HCT116 (cell line): ENCODE measurements around the gene SLC52A1. TPM values are rescaled to one million over a fixed set of nuclear protein-coding genes. Genes with fewer than 3 reads are reported as not detected.

Experiments used
- ATAC-seq: fragments of 200-7000 bp; cut with Tn5 transposase; 2 replicates; pipeline ENCODE4 v1.9.1; 2020; ENCODE audit warnings: mild to moderate bottlenecking, moderate library complexity
- BruUV-seq: library from RNA; stranded (reverse); fragments of 400-500 nt; replicated peaks from 2 replicates; lab custom pipeline; 2021; lab: Mats Ljungman, UMichigan
- CTCF ChIA-PET: fragments of 300-600 bp; sonication (Branson Sonifier 250); formaldehyde crosslinking; loops from one replicate; lab custom pipeline; 2021; ENCODE audit warnings: antibody characterized with exemption; lab: Charles Lee
- POLR2A ChIA-PET: fragments of 300-600, 350-600 bp; sonication (Branson Sonifier 250); formaldehyde crosslinking; loops from one replicate; lab custom pipeline; 2021; ENCODE audit warnings: antibody characterized with exemption; lab: Charles Lee
- RAD21 ChIA-PET, 2 experiments: fragments of 300-600 bp; sonication (Branson Sonifier 250); formaldehyde crosslinking; loops; one replicate each; lab custom pipeline; 2023; ENCODE audit warnings: low total read pairs in 2 of 2; ENCODE audit not compliant: uncharacterized antibody in 2 of 2, unreplicated experiment in 2 of 2, low non-redundant PET in 1 of 2; lab: Charles Lee
- DNase-seq: peaks from one replicate; pipeline ENCODE4 v3.0.0-alpha.2; 2010; ENCODE audit warnings: low read depth, low spot score
- H2AFZ ChIP-seq: fragments of 200-600 bp; shearing (Covaris generic), sonication (generic); 2 replicates; pipeline ENCODE4 v1.6.1; 2017; ENCODE audit warnings: low read depth, mixed run types, mixed read lengths, antibody characterized with exemption, low read length; ENCODE audit not compliant: poor library complexity, severe bottlenecking
- H3K27ac ChIP-seq: 2 replicates; pipeline ENCODE4 v1.5.1; 2012; ENCODE audit warnings: low read depth, low read length
- H3K27me3 ChIP-seq: fragments of 200-600 bp; sonication (generic); 2 replicates; pipeline ENCODE4 v1.6.1; 2016; ENCODE audit warnings: mixed run types, low read length, mixed read lengths; ENCODE audit not compliant: insufficient read depth
- H3K36me3 ChIP-seq, 2 experiments: fragments of 200-500 bp in 1 of 2; fragments of 200-600 bp in 1 of 2; sonication (Bioruptor generic) in 1 of 2; sonication (generic) in 1 of 2; 2 replicates each; pipeline versions ENCODE4 v1.5.1 to v1.6.1; 2014 to 2016; ENCODE audit warnings: low read length in 2 of 2, inconsistent platforms in 1 of 2, mixed read lengths in 1 of 2, mixed run types in 1 of 2; ENCODE audit not compliant: insufficient read depth in 2 of 2, control insufficient read depth in 1 of 2
- H3K4me1 ChIP-seq, 2 experiments: fragments of 200-600 bp in 1 of 2; sonication (generic) in 1 of 2; 2 replicates each; pipeline versions ENCODE4 v1.5.1 to v1.6.1; 2012 to 2017; ENCODE audit warnings: low read length in 2 of 2, inconsistent platforms in 1 of 2, mild to moderate bottlenecking in 1 of 2, mixed read lengths in 1 of 2, mixed run types in 1 of 2, moderate library complexity in 1 of 2; ENCODE audit not compliant: insufficient read depth in 2 of 2, control insufficient read depth in 1 of 2
- H3K4me2 ChIP-seq: fragments of 200-600 bp; sonication (generic); 2 replicates; pipeline ENCODE4 v1.6.1; 2017; ENCODE audit warnings: mixed run types, low read length, mixed read lengths
- H3K4me3 ChIP-seq, 2 experiments: fragments of 200-600 bp in 1 of 2; sonication (generic) in 1 of 2; replicated peaks in 1 of 2; 2 replicates each; pipeline ENCODE4 v1.5.1; 2011 to 2016; ENCODE audit warnings: low read length in 2 of 2, control low read depth in 1 of 2, low read depth in 1 of 2, mild to moderate bottlenecking in 1 of 2, mixed read lengths in 1 of 2, mixed run types in 1 of 2
- H3K79me2 ChIP-seq: fragments of 200-600 bp; sonication (generic); 2 replicates; pipeline ENCODE4 v1.6.1; 2017; ENCODE audit warnings: mild to moderate bottlenecking, mixed run types, low read length, moderate library complexity, mixed read lengths; ENCODE audit not compliant: insufficient read depth
- H3K9ac ChIP-seq: fragments of 200-600 bp; sonication (generic); 2 replicates; pipeline ENCODE4 v1.6.1; 2016; ENCODE audit warnings: low read length, mixed read lengths
- H3K9me2 ChIP-seq: fragments of 200-600 bp; sonication (generic), shearing (Covaris generic); 2 replicates; pipeline ENCODE4 v1.6.1; 2017; ENCODE audit warnings: mixed run types, mild to moderate bottlenecking, moderate library complexity; ENCODE audit not compliant: insufficient read depth
- H3K9me3 ChIP-seq, 2 experiments: fragments of 200-500 bp in 1 of 2; fragments of 200-600 bp in 1 of 2; sonication (Bioruptor generic) in 1 of 2; sonication (generic) in 1 of 2; 2 replicates each; pipeline ENCODE4 v1.6.1; 2014 to 2017; ENCODE audit warnings: low read length in 2 of 2, mixed read lengths in 2 of 2, inconsistent platforms in 1 of 2, low read depth in 1 of 2, mild to moderate bottlenecking in 1 of 2, mixed run types in 1 of 2, moderate library complexity in 1 of 2; ENCODE audit not compliant: control insufficient read depth in 1 of 2, insufficient read depth in 1 of 2
- H4K20me1 ChIP-seq: fragments of 200-600 bp; sonication (generic), shearing (Covaris generic); 2 replicates; pipeline ENCODE4 v1.6.1; 2017; ENCODE audit warnings: mixed run types, mild to moderate bottlenecking, moderate library complexity; ENCODE audit not compliant: insufficient read depth
- CBX3 ChIP-seq: IDR thresholded peaks from 2 replicates; pipeline ENCODE4 v1.6.1; 2012; ENCODE audit warnings: low read depth
- CEBPB ChIP-seq: IDR thresholded peaks from 2 replicates; pipeline ENCODE4 v1.6.1; 2012; ENCODE audit warnings: low read depth
- CTCF ChIP-seq, 3 experiments: fragments of 200-600 bp in 1 of 3; sonication (generic) in 1 of 3; IDR thresholded peaks in 2 of 3; conservative IDR thresholded peaks in 1 of 3; 2 replicates each; pipeline ENCODE4 v1.5.1; 2012 to 2017; ENCODE audit warnings: low read depth in 2 of 3, low read length in 2 of 3, antibody characterized with exemption in 1 of 3, borderline replicate concordance in 1 of 3, control low read depth in 1 of 3, mild to moderate bottlenecking in 1 of 3, mixed read lengths in 1 of 3, mixed run types in 1 of 3, moderate library complexity in 1 of 3; ENCODE audit not compliant: insufficient read depth in 1 of 3
- ELF1 ChIP-seq: IDR thresholded peaks from 2 replicates; pipeline ENCODE4 v1.6.1; 2012; ENCODE audit warnings: low read depth, borderline replicate concordance
- EZH2phosphoT487 ChIP-seq: fragments of 200-600 bp; IDR thresholded peaks from 2 replicates; pipeline ENCODE4 v1.6.1; 2018; ENCODE audit warnings: antibody characterized with exemption, borderline replicate concordance
- FOSL1 ChIP-seq: IDR thresholded peaks from 2 replicates; pipeline ENCODE4 v1.6.1; 2012; ENCODE audit warnings: low read depth
- JUND ChIP-seq: IDR thresholded peaks from 2 replicates; pipeline ENCODE4 v1.6.1; 2012
- MAX ChIP-seq: IDR thresholded peaks from 2 replicates; pipeline ENCODE4 v1.6.1; 2012
- POLR2AphosphoS5 ChIP-seq: IDR thresholded peaks from 2 replicates; pipeline ENCODE4 v1.6.1; 2011; ENCODE audit warnings: mild to moderate bottlenecking, low read depth, low read length, moderate library complexity
- RAD21 ChIP-seq: IDR thresholded peaks from 2 replicates; pipeline ENCODE4 v1.6.1; 2012; ENCODE audit warnings: low read depth, mild to moderate bottlenecking
- SRF ChIP-seq: IDR thresholded peaks from 2 replicates; pipeline ENCODE4 v1.6.1; 2012; ENCODE audit warnings: low read depth
- YY1 ChIP-seq: IDR thresholded peaks from 2 replicates; pipeline ENCODE4 v1.6.1; 2011; ENCODE audit warnings: low read length, low read depth, moderate library complexity, mild to moderate bottlenecking; ENCODE audit not compliant: insufficient replicate concordance; ENCODE audit errors: extremely low read depth
- intact Hi-C: fragments of 100-400 bp; cut with micrococcal nuclease; formaldehyde crosslinking; loops from 2 replicates; pipeline ENCODE4 v1.10.0; 2022
- total RNA-seq: library from RNA; stranded (reverse); gene quantifications from one replicate; pipeline ENCODE4 v1.2.1, GENCODE V29; 2021; ENCODE audit not compliant: unreplicated experiment
- TF ChIP-seq, protein P1 (sequence below): IDR thresholded peaks from 2 replicates; pipeline ENCODE4 v1.6.1; 2011; ENCODE audit warnings: mild to moderate bottlenecking, low read length, moderate library complexity; ENCODE audit not compliant: insufficient replicate concordance; ENCODE audit errors: extremely low read depth
- TF ChIP-seq, protein P2 (sequence below): IDR thresholded peaks from 2 replicates; pipeline ENCODE4 v1.6.1; 2012
- TF ChIP-seq, protein P3 (sequence below): IDR thresholded peaks from 2 replicates; pipeline ENCODE4 v1.6.1; 2012; ENCODE audit warnings: low read depth

Gene SLC52A1
- total RNA-seq, 1 experiment from 2014 or later, result not detected

- TF ChIP-seq, protein P1, sequence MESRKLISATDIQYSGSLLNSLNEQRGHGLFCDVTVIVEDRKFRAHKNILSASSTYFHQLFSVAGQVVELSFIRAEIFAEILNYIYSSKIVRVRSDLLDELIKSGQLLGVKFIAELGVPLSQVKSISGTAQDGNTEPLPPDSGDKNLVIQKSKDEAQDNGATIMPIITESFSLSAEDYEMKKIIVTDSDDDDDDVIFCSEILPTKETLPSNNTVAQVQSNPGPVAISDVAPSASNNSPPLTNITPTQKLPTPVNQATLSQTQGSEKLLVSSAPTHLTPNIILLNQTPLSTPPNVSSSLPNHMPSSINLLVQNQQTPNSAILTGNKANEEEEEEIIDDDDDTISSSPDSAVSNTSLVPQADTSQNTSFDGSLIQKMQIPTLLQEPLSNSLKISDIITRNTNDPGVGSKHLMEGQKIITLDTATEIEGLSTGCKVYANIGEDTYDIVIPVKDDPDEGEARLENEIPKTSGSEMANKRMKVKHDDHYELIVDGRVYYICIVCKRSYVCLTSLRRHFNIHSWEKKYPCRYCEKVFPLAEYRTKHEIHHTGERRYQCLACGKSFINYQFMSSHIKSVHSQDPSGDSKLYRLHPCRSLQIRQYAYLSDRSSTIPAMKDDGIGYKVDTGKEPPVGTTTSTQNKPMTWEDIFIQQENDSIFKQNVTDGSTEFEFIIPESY, result no peak
- TF ChIP-seq FOSL1 (no peak), JUND (no peak), YY1 (no peak), EZH2phosphoT487 (no peak), CBX3 (no peak), MAX (no peak)
- TF ChIP-seq, protein P2, sequence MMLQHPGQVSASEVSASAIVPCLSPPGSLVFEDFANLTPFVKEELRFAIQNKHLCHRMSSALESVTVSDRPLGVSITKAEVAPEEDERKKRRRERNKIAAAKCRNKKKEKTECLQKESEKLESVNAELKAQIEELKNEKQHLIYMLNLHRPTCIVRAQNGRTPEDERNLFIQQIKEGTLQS, result no peak
Observed at GRCh38 chr17:5034651-5035050, 575 bp downstream of the SLC52A1 start (continued).

DNA sequence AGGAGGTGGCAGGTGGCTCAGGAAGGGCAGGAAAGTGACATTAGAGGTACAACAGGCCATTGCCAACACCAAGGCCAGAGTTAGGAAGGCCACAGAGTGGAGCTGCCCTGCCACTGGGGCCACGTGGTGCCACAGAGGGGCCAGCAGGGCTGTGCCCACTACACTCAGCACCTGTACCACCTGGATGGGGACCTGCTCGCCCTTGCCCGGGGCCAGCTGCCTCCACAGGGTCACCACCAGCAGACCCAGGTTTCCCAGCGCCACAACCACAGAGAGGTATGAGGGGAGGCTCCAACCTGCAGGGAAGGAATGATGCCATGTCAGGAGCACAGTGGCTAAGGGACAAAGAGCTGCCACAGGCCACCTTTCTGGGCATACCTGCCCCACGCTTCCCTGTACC, 1.2 kb downstream of the SLC52A1 start:
- CTCF ChIA-PET, result no interaction called here
- intact Hi-C loops, result no loop called here
- Histone ChIP-seq H3K27ac (no peak overlapping the region), H3K9me3 (no peaks in the 10 kb centered on the region), H3K4me3 (no peak overlapping the region), H2AFZ (no peak overlapping the region), H3K9me2 (no peaks in the 10 kb centered on the region), H3K4me2 (no peak overlapping the region), H4K20me1 (no peaks in the 10 kb centered on the region), H3K79me2 (no peaks in the 10 kb centered on the region), H3K36me3 (no peaks in the 10 kb centered on the region), H3K9ac (no peak overlapping the region), H3K27me3 (no peaks in the 10 kb centered on the region), H3K4me1 (peaks cover 3 to 11% of the 10 kb centered on the region in 2 experiments; a peak in 3 of 4 replicates)
- no TSS peak for BruUV-seq
- POLR2A ChIA-PET, result no interaction called here
- RAD21 ChIA-PET, result no interaction called here
- DNase-seq (no peak), ATAC-seq (no peak)
- TF ChIP-seq RAD21, result no peak
- TF ChIP-seq JUND, result no peak
- TF ChIP-seq CBX3, result no peak
- no peak for TF ChIP-seq CTCF (IDR thresholded peaks at IDR 0.05 in 2 of 3, conservative IDR thresholded peaks at IDR 0.05 in 1 of 3; ENCODE audit: borderline replicate concordance in 1 of 3, insufficient read depth in 1 of 3, low read depth in 2 of 3, low read length in 2 of 3)
- TF ChIP-seq, protein P3, sequence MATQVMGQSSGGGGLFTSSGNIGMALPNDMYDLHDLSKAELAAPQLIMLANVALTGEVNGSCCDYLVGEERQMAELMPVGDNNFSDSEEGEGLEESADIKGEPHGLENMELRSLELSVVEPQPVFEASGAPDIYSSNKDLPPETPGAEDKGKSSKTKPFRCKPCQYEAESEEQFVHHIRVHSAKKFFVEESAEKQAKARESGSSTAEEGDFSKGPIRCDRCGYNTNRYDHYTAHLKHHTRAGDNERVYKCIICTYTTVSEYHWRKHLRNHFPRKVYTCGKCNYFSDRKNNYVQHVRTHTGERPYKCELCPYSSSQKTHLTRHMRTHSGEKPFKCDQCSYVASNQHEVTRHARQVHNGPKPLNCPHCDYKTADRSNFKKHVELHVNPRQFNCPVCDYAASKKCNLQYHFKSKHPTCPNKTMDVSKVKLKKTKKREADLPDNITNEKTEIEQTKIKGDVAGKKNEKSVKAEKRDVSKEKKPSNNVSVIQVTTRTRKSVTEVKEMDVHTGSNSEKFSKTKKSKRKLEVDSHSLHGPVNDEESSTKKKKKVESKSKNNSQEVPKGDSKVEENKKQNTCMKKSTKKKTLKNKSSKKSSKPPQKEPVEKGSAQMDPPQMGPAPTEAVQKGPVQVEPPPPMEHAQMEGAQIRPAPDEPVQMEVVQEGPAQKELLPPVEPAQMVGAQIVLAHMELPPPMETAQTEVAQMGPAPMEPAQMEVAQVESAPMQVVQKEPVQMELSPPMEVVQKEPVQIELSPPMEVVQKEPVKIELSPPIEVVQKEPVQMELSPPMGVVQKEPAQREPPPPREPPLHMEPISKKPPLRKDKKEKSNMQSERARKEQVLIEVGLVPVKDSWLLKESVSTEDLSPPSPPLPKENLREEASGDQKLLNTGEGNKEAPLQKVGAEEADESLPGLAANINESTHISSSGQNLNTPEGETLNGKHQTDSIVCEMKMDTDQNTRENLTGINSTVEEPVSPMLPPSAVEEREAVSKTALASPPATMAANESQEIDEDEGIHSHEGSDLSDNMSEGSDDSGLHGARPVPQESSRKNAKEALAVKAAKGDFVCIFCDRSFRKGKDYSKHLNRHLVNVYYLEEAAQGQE, result no peak
- TF ChIP-seq, protein P1, result no peak
- no peak for TF ChIP-seq SRF
- no peak for TF ChIP-seq POLR2AphosphoS5
- TF ChIP-seq CEBPB, result no peak
- no peak for TF ChIP-seq ELF1
